ENCODE measurements around the gene CRIP1.

CRIP1 gene

DNA sequence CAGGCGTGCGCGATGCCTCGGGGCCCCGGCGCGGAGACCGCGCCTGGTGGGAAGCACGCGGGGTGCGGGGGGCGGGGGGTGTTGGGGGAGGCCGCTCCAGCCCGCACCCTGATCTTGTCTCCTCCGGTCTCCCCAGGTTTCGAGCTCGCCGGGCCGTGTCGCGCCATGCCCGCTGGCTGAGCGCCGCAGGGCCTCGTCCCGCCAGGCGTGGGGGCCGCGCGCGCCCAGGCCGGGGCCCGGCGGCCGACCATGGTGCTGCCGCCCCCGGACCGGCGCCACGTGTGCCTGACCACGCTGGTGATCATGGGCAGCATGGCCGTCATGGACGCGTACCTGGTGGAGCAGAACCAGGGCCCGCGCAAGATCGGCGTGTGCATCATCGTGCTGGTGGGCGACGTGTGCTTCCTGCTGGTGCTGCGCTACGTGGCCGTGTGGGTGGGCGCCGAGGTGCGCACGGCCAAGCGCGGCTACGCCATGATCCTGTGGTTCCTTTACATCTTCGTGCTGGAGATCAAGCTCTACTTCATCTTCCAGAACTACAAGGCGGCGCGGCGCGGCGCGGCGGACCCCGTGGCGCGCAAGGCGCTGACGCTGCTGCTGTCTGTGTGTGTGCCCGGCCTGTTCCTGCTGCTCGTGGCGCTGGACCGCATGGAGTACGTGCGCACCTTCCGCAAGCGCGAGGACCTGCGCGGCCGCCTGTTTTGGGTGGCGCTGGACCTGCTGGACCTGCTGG is 42.1 kb downstream of the CRIP1 start:
- H2AFZ ChIP-seq, result no peak overlapping the region
- no peak overlapping the region for H3K4me3 ChIP-seq (ENCODE audit: low read depth, low read length)
- H3K36me3 ChIP-seq (ENCODE audit: control insufficient read depth, insufficient read depth, low read length), result no peaks in the 10 kb centered on the region
- no peak overlapping the region for H3K27ac ChIP-seq
- no peaks in the 10 kb centered on the region for H3K79me2 ChIP-seq
- H3K9me3 ChIP-seq (ENCODE audit: control insufficient read depth, low read length), result no peaks in the 10 kb centered on the region
- no peak for TF ChIP-seq CTCF (IDR thresholded peaks at IDR 0.05)
- no peak overlapping the region for H3K4me2 ChIP-seq (ENCODE audit: low read length)
- no peaks in the 10 kb centered on the region for H3K27me3 ChIP-seq (ENCODE audit: control insufficient read depth, insufficient read depth, low read length)
- H3K4me1 ChIP-seq, result peaks cover 6% of the 10 kb centered on the region
- H3K9ac ChIP-seq, result no peak overlapping the region

DNA sequence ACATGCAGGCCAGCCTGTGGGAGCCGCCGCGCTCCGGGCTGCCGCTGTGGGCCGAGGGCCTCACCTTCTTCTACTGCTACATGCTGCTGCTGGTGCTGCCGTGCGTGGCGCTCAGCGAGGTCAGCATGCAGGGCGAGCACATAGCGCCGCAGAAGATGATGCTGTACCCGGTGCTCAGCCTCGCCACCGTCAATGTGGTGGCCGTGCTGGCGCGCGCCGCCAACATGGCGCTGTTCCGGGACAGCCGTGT is 42.6 kb downstream of the CRIP1 start:
- H3K9ac ChIP-seq, result no peak overlapping the region
- no peak overlapping the region for H2AFZ ChIP-seq
- H3K36me3 ChIP-seq (ENCODE audit: control insufficient read depth, insufficient read depth, low read length), result no peaks in the 10 kb centered on the region
- no peak overlapping the region for H3K4me3 ChIP-seq (ENCODE audit: low read depth, low read length)
- TF ChIP-seq CTCF (IDR thresholded peaks at IDR 0.05), result no peak
- H3K9me3 ChIP-seq (ENCODE audit: control insufficient read depth, low read length), result no peaks in the 10 kb centered on the region
- H3K27ac ChIP-seq, result no peak overlapping the region
- no peak overlapping the region for H3K4me2 ChIP-seq (ENCODE audit: low read length)
- H3K4me1 ChIP-seq, result peaks cover 6% of the 10 kb centered on the region
- no peaks in the 10 kb centered on the region for H3K27me3 ChIP-seq (ENCODE audit: control insufficient read depth, insufficient read depth, low read length)
- no peaks in the 10 kb centered on the region for H3K79me2 ChIP-seq

DNA sequence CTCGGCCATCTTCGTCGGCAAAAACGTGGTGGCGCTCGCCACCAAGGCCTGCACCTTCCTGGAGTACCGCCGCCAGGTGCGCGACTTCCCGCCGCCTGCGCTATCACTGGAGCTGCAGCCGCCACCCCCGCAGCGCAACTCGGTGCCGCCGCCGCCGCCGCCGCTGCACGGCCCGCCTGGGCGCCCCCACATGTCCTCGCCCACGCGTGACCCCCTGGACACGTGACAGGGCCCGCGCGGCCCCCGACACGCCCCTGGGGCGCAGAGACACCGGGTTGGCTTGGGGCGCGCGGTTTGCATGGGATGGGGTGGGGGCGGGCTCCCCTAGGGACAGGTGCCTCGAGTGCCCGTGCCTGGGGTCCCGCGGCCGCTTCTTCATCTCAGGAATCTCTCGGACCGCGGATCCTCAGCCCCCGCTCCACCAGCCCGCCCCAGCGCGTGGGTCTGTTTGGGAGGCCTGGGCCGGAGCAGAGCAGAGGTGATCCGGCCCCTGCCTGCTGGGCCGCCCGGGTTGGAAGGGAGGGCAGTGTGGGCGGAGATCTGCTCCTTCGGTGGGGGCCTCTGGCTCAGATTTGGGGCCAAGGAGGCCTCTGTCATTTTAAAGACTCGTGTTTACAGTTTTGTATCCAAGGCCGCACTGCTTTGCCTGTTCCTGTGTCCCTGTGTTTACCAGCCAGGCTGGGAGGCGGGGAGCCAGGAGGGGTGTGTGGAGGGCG is 43.0 kb downstream of the CRIP1 start:
- TF ChIP-seq CTCF (IDR thresholded peaks at IDR 0.05), result no peak
- Histone ChIP-seq H3K9ac (no peak overlapping the region), H3K4me1 (peaks cover 6% of the 10 kb centered on the region), H3K4me3 (ENCODE audit: low read depth, low read length) (no peak overlapping the region), H3K9me3 (ENCODE audit: control insufficient read depth, low read length) (no peaks in the 10 kb centered on the region), H3K27me3 (ENCODE audit: control insufficient read depth, insufficient read depth, low read length) (no peaks in the 10 kb centered on the region), H3K36me3 (ENCODE audit: control insufficient read depth, insufficient read depth, low read length) (no peaks in the 10 kb centered on the region), H3K27ac (no peak overlapping the region), H2AFZ (no peak overlapping the region), H3K4me2 (ENCODE audit: low read length) (no peak overlapping the region), H3K79me2 (no peaks in the 10 kb centered on the region)

- Histone ChIP-seq H3K9ac (no peak overlapping the region), H3K9me3 (ENCODE audit: control insufficient read depth, low read length) (no peaks in the 10 kb centered on the region), H3K4me3 (ENCODE audit: low read depth, low read length) (no peak overlapping the region), H3K4me1 (peaks cover 6% of the 10 kb centered on the region), H3K4me2 (ENCODE audit: low read length) (no peak overlapping the region), H3K27ac (no peak overlapping the region), H3K36me3 (ENCODE audit: control insufficient read depth, insufficient read depth, low read length) (no peaks in the 10 kb centered on the region), H3K79me2 (no peaks in the 10 kb centered on the region), H3K27me3 (ENCODE audit: control insufficient read depth, insufficient read depth, low read length) (no peaks in the 10 kb centered on the region), H2AFZ (no peak overlapping the region)
- TF ChIP-seq CTCF (IDR thresholded peaks at IDR 0.05), result no peak
Observed at GRCh38 chr14:105530285-105531087, 43.8 kb downstream of the CRIP1 start.
